Ovary (tissue), 9 donors: ENCODE measurements around the gene TMEM30A. TPM values are rescaled to one million over a fixed set of nuclear protein-coding genes. Genes with fewer than 3 reads are reported as not detected.

Source experiments
- DNase-seq, 5 donors: peaks; one replicate each; pipeline ENCODE4 v3.0.0-alpha.2; 2019 to 2020
- H3K27ac ChIP-seq, 2 donors: fragments of 200-600 bp; one replicate each; pipeline versions ENCODE4 v1.5.1 to v1.8.0; 2019 to 2022
- H3K27me3 ChIP-seq: fragments of 200-600 bp; one replicate; pipeline ENCODE4 v1.8.0; 2022
- H3K36me3 ChIP-seq: fragments of 200-600 bp; sonication (generic); one replicate; pipeline ENCODE4 v1.5.1; 2019
- H3K4me1 ChIP-seq: one replicate; pipeline ENCODE4 v1.8.1; 2013; ENCODE audit warnings: mild to moderate bottlenecking, moderate library complexity; ENCODE audit not compliant: insufficient read depth
- H3K4me3 ChIP-seq: fragments of 200-600 bp; sonication (generic); one replicate; pipeline ENCODE4 v1.5.1; 2017
- H3K9me3 ChIP-seq, 2 donors: fragments of 200-600 bp in 1 of 2; sonication (generic) in 1 of 2; one replicate each; pipeline versions ENCODE4 v1.5.1 to v1.8.1; 2013 to 2019; ENCODE audit warnings: mild to moderate bottlenecking in 1 of 2, moderate library complexity in 1 of 2
- CTCF ChIP-seq, 3 donors: fragments of 450-650 bp in 2 of 3; fragments of 200-600 bp in 1 of 3; IDR thresholded peaks; one replicate each; pipeline versions ENCODE4 v1.5.1 to v1.8.0; 2016 to 2022; ENCODE audit warnings: antibody characterized with exemption in 3 of 3, mild to moderate bottlenecking in 1 of 3
- EP300 ChIP-seq: sonication (generic); formaldehyde crosslinking; IDR thresholded peaks from one replicate; pipeline ENCODE4 v1.6.1; 2017; ENCODE audit warnings: antibody characterized with exemption
- POLR2A ChIP-seq: fragments of 450-650 bp; IDR thresholded peaks from one replicate; pipeline ENCODE4 v1.6.1; 2017; ENCODE audit warnings: antibody characterized with exemption, mild to moderate bottlenecking, moderate library complexity
- WGBS, 3 donors: extraction: QIAGEN DNeasy Blood & Tissue Kit in 1 of 3; methylation state at CpG; one replicate each; pipeline versions ENCODE4 v1.1.5 to v1.1.7; 2013 to 2017; 5-methylcytosine and 5-hydroxymethylcytosine counted together
- intact Hi-C, 4 donors: fragments of 100-400 bp; cut with DNase I; formaldehyde crosslinking; loops; one replicate each; pipeline versions ENCODE4 v1.11.0 to v1.15.1; 2022 to 2023
- polyA plus RNA-seq, 2 donors: library from polyadenylated mRNA; stranded (reverse); fragments of 200-250 nt in 1 of 2; fragments of 350-450 nt in 1 of 2; fragmentation: Illumina TruSeq in 1 of 2; extraction: RNeasy Lipid Tissue Mini Kit (QIAGEN cat#74804) in 1 of 2; gene quantifications; one replicate each; pipeline ENCODE4 v1.2.3, GENCODE V29; 2013 to 2014
- total RNA-seq, 7 donors: library from RNA; depleted of rRNA in 2 of 7; stranded (reverse); fragments of >200 nt in 2 of 7; fragmentation: NEBNext Ultra II Directional in 3 of 7; extraction: Animal tissue kit (Norgen Biotek cat#: 25700) in 3 of 7; gene quantifications; one replicate each; pipeline versions ENCODE4 v1.1.0 to v1.2.4, GENCODE V29; 2016 to 2023
- donor health status: DM: no; HTN: no; CAD: no; lungs with moderate emphysema.
- donor health status: DM: no; HTN: no; CAD: no.
- donor health status: Bipolar disorder and iron deficiency.
- donor health status: DM: yes; HTN: yes; CAD: no.
- donor health status: DM: no; HTN: no; CAD: no.
- donor health status: DM: yes; HTN: yes; CAD: no.

The TMEM30A gene
- total and polyA plus RNA-seq, 9 donors, result 46.1 to 88.0 (median 71.1) TPM

DNA sequence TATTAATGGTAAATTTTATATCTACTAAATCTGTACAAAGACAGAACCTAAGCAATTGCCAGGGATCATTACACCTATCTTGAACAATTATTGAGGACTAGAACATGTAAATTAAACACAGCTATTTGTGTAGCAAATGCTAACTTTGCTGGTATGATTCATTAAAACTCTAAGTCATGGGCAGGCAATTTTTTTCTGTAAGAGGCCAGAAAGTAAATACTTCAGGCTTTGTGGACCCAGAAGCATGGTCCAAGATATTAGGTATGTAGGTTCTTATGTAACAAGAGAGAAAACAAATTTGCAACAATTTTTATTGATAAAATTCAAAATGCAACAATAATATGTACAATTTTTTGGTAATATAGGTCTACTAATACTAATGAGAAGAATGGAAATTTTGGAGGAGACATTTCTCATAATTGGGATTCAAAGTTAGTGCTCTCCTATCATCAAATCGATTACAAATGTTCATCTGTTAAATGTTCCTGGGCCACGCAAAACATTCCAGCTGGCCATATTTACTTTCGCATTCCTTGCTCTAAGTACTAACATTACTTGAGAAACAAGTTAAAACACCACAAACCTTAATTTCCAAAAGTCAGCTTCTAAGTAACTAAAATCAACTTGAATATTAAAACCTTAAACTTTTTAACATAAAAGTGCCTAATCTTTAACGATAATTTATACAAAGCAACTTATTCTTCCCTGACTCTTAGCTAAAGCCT is 4.3 kb downstream of the TMEM30A start:
- 35 to 58% (median 50%) methylated on average over 4 of the region's 4 CpGs for WGBS, 3 donors
- DNase-seq, result no peak
- no peaks in the 10 kb centered on the region for H3K27me3 ChIP-seq
- intact Hi-C loops, result no loop called here
- TF ChIP-seq POLR2A (no peak), EP300 (no peak), CTCF (IDR thresholded peaks at IDR 0.05) (no peak)
- H3K36me3 ChIP-seq, result no peaks in the 10 kb centered on the region
- no peak overlapping the region for H3K4me3 ChIP-seq
- H3K4me1 ChIP-seq, result peaks cover 10% of the 10 kb centered on the region
- H3K27ac ChIP-seq, result no peak overlapping the region
- H3K9me3 ChIP-seq, result no peaks in the 10 kb centered on the region

DNA sequence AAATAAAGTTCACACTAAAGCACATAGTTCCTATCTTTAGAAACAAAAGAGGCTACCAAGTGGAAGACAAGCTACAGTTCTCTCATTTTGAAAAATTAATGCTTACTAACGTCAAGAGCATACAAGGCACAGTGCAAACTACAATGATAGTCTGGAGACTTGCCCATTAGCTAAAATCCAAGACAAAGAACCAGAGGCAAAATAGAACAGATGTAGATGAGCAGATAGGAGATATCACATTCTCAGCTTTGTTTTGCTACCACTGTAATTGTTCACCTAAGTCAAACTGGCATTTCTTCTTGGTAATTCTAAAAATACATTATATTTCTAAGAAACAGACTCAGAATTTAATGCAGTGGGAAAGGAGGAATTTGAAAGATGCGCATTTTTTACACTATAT is 5.2 kb downstream of the TMEM30A start:
- TF ChIP-seq POLR2A, result no peak
- H3K4me3 ChIP-seq, result no peak overlapping the region
- H3K27me3 ChIP-seq, result no peaks in the 10 kb centered on the region
- no peaks in the 10 kb centered on the region for H3K9me3 ChIP-seq
- no peaks in the 10 kb centered on the region for H3K36me3 ChIP-seq
- intact Hi-C loops, result no loop called here
- H3K27ac ChIP-seq, result no peak overlapping the region
- peaks cover 10% of the 10 kb centered on the region for H3K4me1 ChIP-seq
- DNase-seq, result no peak
- 78 to 89% (median 81%) methylated on average over 2 of the region's 2 CpGs for WGBS, 3 donors

- peaks cover 11% of the 10 kb centered on the region for H3K4me1 ChIP-seq
- no peaks in the 10 kb centered on the region for H3K27me3 ChIP-seq
- no peak for DNase-seq
- H3K9me3 ChIP-seq, result no peaks in the 10 kb centered on the region
- H3K4me3 ChIP-seq, result no peak overlapping the region
- no peak for TF ChIP-seq CTCF (IDR thresholded peaks at IDR 0.05)
- WGBS, 3 donors, result 31 to 41% (median 39%) methylated on average over 4 of the region's 4 CpGs
- no peaks in the 10 kb centered on the region for H3K36me3 ChIP-seq
- intact Hi-C loops, result no loop called here
- H3K27ac ChIP-seq, result no peak overlapping the region
These were observed 6.0 kb downstream of the TMEM30A start for GRCh38 chr6:75278474-75279077.

GRCh38 chr6:75275067-75275466 is 9.5 kb downstream of the TMEM30A start:
- H3K4me1 ChIP-seq, result peaks cover 10% of the 10 kb centered on the region
- H3K4me3 ChIP-seq, result no peak overlapping the region
- no peaks in the 10 kb centered on the region for H3K36me3 ChIP-seq
- H3K9me3 ChIP-seq, result no peaks in the 10 kb centered on the region
- DNase-seq, result no peak
- no peaks in the 10 kb centered on the region for H3K27me3 ChIP-seq
- no peak for TF ChIP-seq CTCF (IDR thresholded peaks at IDR 0.05)
- no peak for TF ChIP-seq EP300
- TF ChIP-seq POLR2A, result no peak
- intact Hi-C loops, result no loop called here
- H3K27ac ChIP-seq, result no peak overlapping the region

DNA sequence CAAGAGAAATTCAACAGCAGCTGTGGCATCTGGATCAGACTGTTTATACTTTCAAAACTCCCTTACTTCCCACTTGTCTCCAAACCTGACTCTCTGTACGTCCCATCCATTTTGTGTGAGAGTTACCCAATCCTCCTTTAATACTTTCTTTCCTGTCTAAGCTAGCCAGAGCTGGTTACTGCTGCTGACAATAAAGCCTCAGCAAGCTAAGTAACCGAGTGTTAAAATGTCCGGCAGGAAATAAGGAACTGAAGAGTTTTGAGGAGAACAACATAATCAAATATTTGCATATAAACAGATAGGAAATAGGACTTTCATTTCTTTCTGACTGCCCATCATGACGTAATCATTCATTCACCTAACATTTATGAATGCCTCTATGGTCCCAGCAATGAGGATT is 11.6 kb downstream of the TMEM30A start:
- no peak for DNase-seq
- TF ChIP-seq CTCF (IDR thresholded peaks at IDR 0.05), result no peak
- TF ChIP-seq EP300, result no peak
- no peak for TF ChIP-seq POLR2A
- 90 to 97% (median 94%) methylated on average over 4 of the region's 4 CpGs for WGBS, 3 donors
- Histone ChIP-seq H3K36me3 (no peaks in the 10 kb centered on the region), H3K9me3 (no peaks in the 10 kb centered on the region), H3K27me3 (no peaks in the 10 kb centered on the region), H3K27ac (no peak overlapping the region), H3K4me1 (peaks cover 8% of the 10 kb centered on the region), H3K4me3 (no peak overlapping the region)
- intact Hi-C loops, result no loop called here
